K562 (cell line): ENCODE measurements around the gene ENTREP3. TPM values are rescaled to one million over a fixed set of nuclear protein-coding genes. Genes with fewer than 3 reads are reported as not detected.

Experiments used
- ATF1 ChIP-seq, 2 experiments: fragments of 450-650 bp in 1 of 2; IDR thresholded peaks; 2 replicates each; pipeline ENCODE4 v1.6.1; 2016; ENCODE audit warnings: missing compliant biosample characterization in 1 of 2, missing genetic modification characterization in 1 of 2
- BRD4 ChIP-seq: fragments of 200-600 bp; sonication (generic); IDR thresholded peaks from 2 replicates; pipeline ENCODE4 v1.6.1; 2017; ENCODE audit warnings: inconsistent platforms
- CREB1 ChIP-seq, 2 experiments: sonication (generic) in 1 of 2; formaldehyde crosslinking in 1 of 2; IDR thresholded peaks; 2 replicates each; pipeline versions ENCODE4 v1.6.1 to v1.8.0; 2012 to 2022; ENCODE audit warnings: inconsistent platforms in 1 of 2, mild to moderate bottlenecking in 1 of 2, missing genetic modification reagents in 1 of 2, moderate library complexity in 1 of 2
- GABPA ChIP-seq: fragments of 200-800 bp; sonication (Bioruptor generic); conservative IDR thresholded peaks from 2 replicates; pipeline ENCODE4 v1.6.1; 2016; ENCODE audit warnings: low read depth, missing genetic modification characterization, missing compliant biosample characterization
- ILF3 ChIP-seq: fragments of 450-650 bp; IDR thresholded peaks from 2 replicates; pipeline ENCODE4 v1.6.1; 2018; ENCODE audit warnings: antibody characterized with exemption, mild to moderate bottlenecking, moderate library complexity, borderline replicate concordance
- IRF2 ChIP-seq: sonication (generic); formaldehyde crosslinking; IDR thresholded peaks from 2 replicates; pipeline ENCODE4 v1.8.1; 2022; ENCODE audit warnings: mild to moderate bottlenecking, missing genetic modification reagents
- MAFG ChIP-seq: fragments of 450-650 bp; conservative IDR thresholded peaks from 2 replicates; pipeline ENCODE4 v1.6.1; 2016; ENCODE audit warnings: missing genetic modification characterization, missing compliant biosample characterization
- MED1 ChIP-seq: sonication (generic); formaldehyde crosslinking; IDR thresholded peaks from 2 replicates; pipeline ENCODE4 v1.8.1; 2023; ENCODE audit warnings: missing genetic modification reagents, borderline replicate concordance
- MTA2 ChIP-seq: fragments of 450-650 bp; IDR thresholded peaks from 2 replicates; pipeline ENCODE4 v1.6.1; 2016; ENCODE audit warnings: low read depth
- MTF1 ChIP-seq: fragments of 250-450 bp; sonication (Bioruptor Pico); IDR thresholded peaks from 2 replicates; pipeline ENCODE4 v1.9.0; 2021; ENCODE audit warnings: moderate library complexity, mild to moderate bottlenecking, inconsistent platforms, borderline replicate concordance
- NR2C2 ChIP-seq, 2 experiments: fragments of 200-800 bp in 1 of 2; sonication (Bioruptor generic) in 1 of 2; sonication (generic) in 1 of 2; formaldehyde crosslinking in 1 of 2; IDR thresholded peaks; 2 replicates each; pipeline versions ENCODE4 v1.6.1 to v1.8.0; 2016 to 2022; ENCODE audit warnings: mild to moderate bottlenecking in 1 of 2, missing compliant biosample characterization in 1 of 2, missing genetic modification characterization in 1 of 2, missing genetic modification reagents in 1 of 2
- OTX1 ChIP-seq: fragments of 450-650 bp; formaldehyde crosslinking; IDR thresholded peaks from 2 replicates; pipeline ENCODE4 v1.4.0; 2022; ENCODE audit warnings: mild to moderate bottlenecking
- STAT5B ChIP-seq: fragments of 250-450 bp; sonication (Bioruptor Pico); IDR thresholded peaks from 2 replicates; pipeline ENCODE4 v1.8.0; 2021; ENCODE audit warnings: mild to moderate bottlenecking, inconsistent platforms
- TCF7 ChIP-seq: sonication (generic); IDR thresholded peaks from 2 replicates; pipeline ENCODE4 v1.6.1; 2016; ENCODE audit warnings: antibody characterized with exemption, borderline replicate concordance
- ZNF134 ChIP-seq: fragments of 250-450 bp; sonication (Bioruptor Pico); conservative IDR thresholded peaks from 2 replicates; pipeline ENCODE4 v1.4.0; 2020
- ZNF184 ChIP-seq: sonication (generic); formaldehyde crosslinking; IDR thresholded peaks from 2 replicates; pipeline ENCODE4 v1.5.0; 2020; ENCODE audit warnings: missing genetic modification reagents
- ZNF224 ChIP-seq: sonication (generic); formaldehyde crosslinking; IDR thresholded peaks from 2 replicates; pipeline ENCODE4 v1.8.0; 2022; ENCODE audit warnings: mild to moderate bottlenecking, missing genetic modification reagents
- ZNF408 ChIP-seq: fragments of 250-450 bp; sonication (Bioruptor Pico); IDR thresholded peaks from 2 replicates; pipeline ENCODE4 v1.4.0; 2020; ENCODE audit warnings: low read depth, mild to moderate bottlenecking, moderate library complexity
- ZNF584 ChIP-seq: fragments of 200-800 bp; sonication (Bioruptor generic); IDR thresholded peaks from 2 replicates; pipeline ENCODE4 v1.6.1; 2016; ENCODE audit warnings: low read depth, mild to moderate bottlenecking, missing genetic modification characterization, missing compliant biosample characterization
- ZNF644 ChIP-seq: fragments of 200-800 bp; sonication (Bioruptor generic); IDR thresholded peaks from 2 replicates; pipeline ENCODE4 v1.6.1; 2016; ENCODE audit warnings: low read depth, missing genetic modification characterization, missing compliant biosample characterization
- ZNF696 ChIP-seq: fragments of 250-450 bp; sonication (Bioruptor Pico); conservative IDR thresholded peaks from 2 replicates; pipeline ENCODE4 v1.4.0; 2020; ENCODE audit warnings: mild to moderate bottlenecking, moderate library complexity
- polyA plus RNA-seq, 8 experiments: library from polyadenylated mRNA; depleted of rRNA in 4 of 8; stranded (reverse) in 5 of 8; unstranded in 3 of 8; fragments of >200 nt; fragmentation: Nextera tagmentation in 2 of 8; fragmentation: Illumina TruSeq in 1 of 8; extraction: Ambion mirVana in 2 of 8; extraction: Trizol in 1 of 8; gene quantifications; 2 replicates each; pipeline versions ENCODE4 v1.2.1 to v1.2.3, GENCODE V29; 2011 to 2014; ENCODE audit warnings: inconsistent platforms in 1 of 8, missing spikeins in 1 of 8
- total RNA-seq, 7 experiments: library from RNA; depleted of rRNA in 6 of 7; stranded (reverse); fragments of >200 nt in 6 of 7; fragmentation: Illumina TruSeq in 2 of 7; extraction: Trizol in 2 of 7; gene quantifications; 2 replicates each; pipeline versions ENCODE4 v1.2.1 to v1.2.3, GENCODE V29; 2011 to 2021; ENCODE audit warnings: low replicate concordance in 1 of 7
- TF ChIP-seq, protein P1 (sequence below): sonication (generic); formaldehyde crosslinking; IDR thresholded peaks from 2 replicates; pipeline ENCODE4 v1.8.0; 2022; ENCODE audit warnings: missing genetic modification reagents, mild to moderate bottlenecking, borderline replicate concordance
- TF ChIP-seq, protein P2 (sequence below): sonication (generic); formaldehyde crosslinking; IDR thresholded peaks from 2 replicates; pipeline ENCODE4 v1.8.1; 2023; ENCODE audit warnings: mild to moderate bottlenecking, missing genetic modification reagents
- TF ChIP-seq, protein P3 (sequence below): sonication (generic); formaldehyde crosslinking; IDR thresholded peaks from 2 replicates; pipeline ENCODE4 v1.8.1; 2023; ENCODE audit warnings: mild to moderate bottlenecking, missing genetic modification reagents

ENTREP3 gene
- total and polyA plus RNA-seq, 9 of the 15 experiments (the other 6 are each of a cell fraction or from before 2014, with no cell fraction given) = 1.9 to 41.8 (median 5.9) TPM

DNA sequence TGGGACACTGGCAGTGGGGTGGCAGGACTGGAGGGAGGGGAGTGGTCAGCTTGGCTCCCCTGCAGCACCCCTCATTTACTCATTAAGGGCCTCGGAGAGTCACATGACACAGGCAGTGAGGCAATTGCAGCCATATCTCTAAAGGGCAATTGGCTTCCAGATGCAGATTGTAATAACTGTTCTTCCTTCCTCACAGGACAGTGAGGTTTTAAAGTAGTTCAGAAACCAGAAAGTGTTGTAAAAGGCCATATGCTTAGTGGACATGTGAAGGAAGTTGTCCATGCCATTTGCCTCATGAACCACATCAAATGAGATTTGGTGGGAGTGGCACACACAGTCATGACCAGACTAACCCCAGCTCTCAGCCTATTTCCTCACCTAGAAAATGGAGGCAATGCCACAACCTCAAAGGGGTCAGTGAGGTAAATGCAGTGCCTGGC, 35.7 kb downstream of the ENTREP3 start (continued):
- TF ChIP-seq, protein P1, sequence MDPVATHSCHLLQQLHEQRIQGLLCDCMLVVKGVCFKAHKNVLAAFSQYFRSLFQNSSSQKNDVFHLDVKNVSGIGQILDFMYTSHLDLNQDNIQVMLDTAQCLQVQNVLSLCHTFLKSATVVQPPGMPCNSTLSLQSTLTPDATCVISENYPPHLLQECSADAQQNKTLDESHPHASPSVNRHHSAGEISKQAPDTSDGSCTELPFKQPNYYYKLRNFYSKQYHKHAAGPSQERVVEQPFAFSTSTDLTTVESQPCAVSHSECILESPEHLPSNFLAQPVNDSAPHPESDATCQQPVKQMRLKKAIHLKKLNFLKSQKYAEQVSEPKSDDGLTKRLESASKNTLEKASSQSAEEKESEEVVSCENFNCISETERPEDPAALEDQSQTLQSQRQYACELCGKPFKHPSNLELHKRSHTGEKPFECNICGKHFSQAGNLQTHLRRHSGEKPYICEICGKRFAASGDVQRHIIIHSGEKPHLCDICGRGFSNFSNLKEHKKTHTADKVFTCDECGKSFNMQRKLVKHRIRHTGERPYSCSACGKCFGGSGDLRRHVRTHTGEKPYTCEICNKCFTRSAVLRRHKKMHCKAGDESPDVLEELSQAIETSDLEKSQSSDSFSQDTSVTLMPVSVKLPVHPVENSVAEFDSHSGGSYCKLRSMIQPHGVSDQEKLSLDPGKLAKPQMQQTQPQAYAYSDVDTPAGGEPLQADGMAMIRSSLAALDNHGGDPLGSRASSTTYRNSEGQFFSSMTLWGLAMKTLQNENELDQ (CRISPR knock-in tag) = no peak
- TF ChIP-seq MED1 = no peak
- TF ChIP-seq ZNF696 (CRISPR knock-in tag) = no peak
- TF ChIP-seq MTA2 = no peak
- no peak for TF ChIP-seq ZNF408 (CRISPR knock-in tag)
- no peak for TF ChIP-seq BRD4
- no peak for TF ChIP-seq TCF7
- no peak for TF ChIP-seq OTX1 (CRISPR knock-in tag)
- TF ChIP-seq ILF3 = no peak
- TF ChIP-seq, protein P2, sequence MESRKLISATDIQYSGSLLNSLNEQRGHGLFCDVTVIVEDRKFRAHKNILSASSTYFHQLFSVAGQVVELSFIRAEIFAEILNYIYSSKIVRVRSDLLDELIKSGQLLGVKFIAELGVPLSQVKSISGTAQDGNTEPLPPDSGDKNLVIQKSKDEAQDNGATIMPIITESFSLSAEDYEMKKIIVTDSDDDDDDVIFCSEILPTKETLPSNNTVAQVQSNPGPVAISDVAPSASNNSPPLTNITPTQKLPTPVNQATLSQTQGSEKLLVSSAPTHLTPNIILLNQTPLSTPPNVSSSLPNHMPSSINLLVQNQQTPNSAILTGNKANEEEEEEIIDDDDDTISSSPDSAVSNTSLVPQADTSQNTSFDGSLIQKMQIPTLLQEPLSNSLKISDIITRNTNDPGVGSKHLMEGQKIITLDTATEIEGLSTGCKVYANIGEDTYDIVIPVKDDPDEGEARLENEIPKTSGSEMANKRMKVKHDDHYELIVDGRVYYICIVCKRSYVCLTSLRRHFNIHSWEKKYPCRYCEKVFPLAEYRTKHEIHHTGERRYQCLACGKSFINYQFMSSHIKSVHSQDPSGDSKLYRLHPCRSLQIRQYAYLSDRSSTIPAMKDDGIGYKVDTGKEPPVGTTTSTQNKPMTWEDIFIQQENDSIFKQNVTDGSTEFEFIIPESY (CRISPR knock-in tag) = no peak
- no peak for TF ChIP-seq NR2C2 (CRISPR knock-in tag; IDR thresholded peaks at IDR 0.05)
- peak; percentile 66; the same call in 1 of the 2 replicates for TF ChIP-seq NR2C2 (tag; IDR thresholded peaks at IDR 0.05)
- TF ChIP-seq IRF2 = no peak
- TF ChIP-seq, protein P3, sequence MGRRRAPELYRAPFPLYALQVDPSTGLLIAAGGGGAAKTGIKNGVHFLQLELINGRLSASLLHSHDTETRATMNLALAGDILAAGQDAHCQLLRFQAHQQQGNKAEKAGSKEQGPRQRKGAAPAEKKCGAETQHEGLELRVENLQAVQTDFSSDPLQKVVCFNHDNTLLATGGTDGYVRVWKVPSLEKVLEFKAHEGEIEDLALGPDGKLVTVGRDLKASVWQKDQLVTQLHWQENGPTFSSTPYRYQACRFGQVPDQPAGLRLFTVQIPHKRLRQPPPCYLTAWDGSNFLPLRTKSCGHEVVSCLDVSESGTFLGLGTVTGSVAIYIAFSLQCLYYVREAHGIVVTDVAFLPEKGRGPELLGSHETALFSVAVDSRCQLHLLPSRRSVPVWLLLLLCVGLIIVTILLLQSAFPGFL (CRISPR knock-in tag) = no peak
- TF ChIP-seq ZNF134 (CRISPR knock-in tag) = no peak
- TF ChIP-seq CREB1 (IDR thresholded peaks at IDR 0.05) = no peak
- no peak for TF ChIP-seq CREB1 (CRISPR knock-in tag; IDR thresholded peaks at IDR 0.05)
- 0 out of 2 replicates have a peak, but pooled peaks have one; percentile 32 for TF ChIP-seq ZNF644 (tag)
- TF ChIP-seq ZNF184 (CRISPR knock-in tag) = no peak
- TF ChIP-seq MAFG (tag) = no peak
- 0 out of 2 replicates have a peak, but pooled peaks have one; percentile 16 for TF ChIP-seq ZNF584 (CRISPR knock-in tag)
- peak; percentile 28 for TF ChIP-seq GABPA (tag)
- no peak for TF ChIP-seq MTF1 (CRISPR knock-in tag)
- TF ChIP-seq STAT5B = no peak
- TF ChIP-seq ATF1 (CRISPR knock-in tag; IDR thresholded peaks at IDR 0.05) = no peak
- no peak for TF ChIP-seq ATF1 (tag; IDR thresholded peaks at IDR 0.05)
- TF ChIP-seq ZNF224 (CRISPR knock-in tag) = no peak
